Measurements from ENCODE around the gene SSRP1.

- TF ChIP-seq POLR2A (IDR thresholded peaks at IDR 0.05) (no peak), CTCF (IDR thresholded peaks at IDR 0.05) (no peak)
These were observed 29.4 kb upstream of the SSRP1 start for GRCh38 chr11:57364851-57365660.

Measured in thyroid gland (tissue), 4 donors.